Activated CD4-positive, alpha-beta memory T cell treated with anti-CD3 and anti-CD28 coated beads for 36 hours (primary cell): ENCODE data around the gene OR2L5. TPM values are rescaled to one million over a fixed set of nuclear protein-coding genes. Genes with fewer than 3 reads are reported as not detected.

Source experiments
- CTCF ChIA-PET: fragments of 350-600 bp; sonication (Branson Sonifier 250); formaldehyde crosslinking; loops from one replicate; lab custom pipeline; 2021; ENCODE audit warnings: antibody characterized with exemption, inconsistent platforms; lab: Charles Lee
- POLR2A ChIA-PET: fragments of 350-600 bp; sonication (Branson Sonifier 250); formaldehyde crosslinking; loops from one replicate; lab custom pipeline; 2021; ENCODE audit warnings: antibody characterized with exemption; lab: Charles Lee
- DNase-seq: peaks from one replicate; pipeline ENCODE4 v3.0.0-alpha.2; 2020
- H3K27ac Mint-ChIP-seq: one replicate; pipeline ENCODE4 v1.8.0; 2021; ENCODE audit warnings: mixed read lengths
- H3K27me3 Mint-ChIP-seq: one replicate; pipeline ENCODE4 v1.8.0; 2021; ENCODE audit warnings: mixed read lengths
- H3K36me3 Mint-ChIP-seq: one replicate; pipeline ENCODE4 v1.8.0; 2021; ENCODE audit warnings: mixed read lengths
- H3K4me1 Mint-ChIP-seq: one replicate; pipeline ENCODE4 v1.8.0; 2021; ENCODE audit warnings: low read depth, mixed read lengths
- H3K4me3 Mint-ChIP-seq: one replicate; pipeline ENCODE4 v1.8.0; 2021; ENCODE audit warnings: mild to moderate bottlenecking, mixed read lengths
- H3K9me3 Mint-ChIP-seq: one replicate; pipeline ENCODE4 v1.8.0; 2021; ENCODE audit warnings: mixed read lengths
- intact Hi-C: fragments of 100-400 bp; cut with micrococcal nuclease; formaldehyde crosslinking; loops from one replicate; pipeline ENCODE4 v1.15.1; 2023
- total RNA-seq, 2 experiments: library from RNA; stranded (reverse); gene quantifications; one replicate each; pipeline ENCODE4 v1.2.3, GENCODE V29; 2021

OR2L5 gene, protein sequence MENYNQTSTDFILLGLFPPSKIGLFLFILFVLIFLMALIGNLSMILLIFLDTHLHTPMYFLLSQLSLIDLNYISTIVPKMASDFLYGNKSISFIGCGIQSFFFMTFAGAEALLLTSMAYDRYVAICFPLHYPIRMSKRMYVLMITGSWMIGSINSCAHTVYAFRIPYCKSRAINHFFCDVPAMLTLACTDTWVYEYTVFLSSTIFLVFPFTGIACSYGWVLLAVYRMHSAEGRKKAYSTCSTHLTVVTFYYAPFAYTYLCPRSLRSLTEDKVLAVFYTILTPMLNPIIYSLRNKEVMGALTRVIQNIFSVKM
- not detected for total RNA-seq

DNA sequence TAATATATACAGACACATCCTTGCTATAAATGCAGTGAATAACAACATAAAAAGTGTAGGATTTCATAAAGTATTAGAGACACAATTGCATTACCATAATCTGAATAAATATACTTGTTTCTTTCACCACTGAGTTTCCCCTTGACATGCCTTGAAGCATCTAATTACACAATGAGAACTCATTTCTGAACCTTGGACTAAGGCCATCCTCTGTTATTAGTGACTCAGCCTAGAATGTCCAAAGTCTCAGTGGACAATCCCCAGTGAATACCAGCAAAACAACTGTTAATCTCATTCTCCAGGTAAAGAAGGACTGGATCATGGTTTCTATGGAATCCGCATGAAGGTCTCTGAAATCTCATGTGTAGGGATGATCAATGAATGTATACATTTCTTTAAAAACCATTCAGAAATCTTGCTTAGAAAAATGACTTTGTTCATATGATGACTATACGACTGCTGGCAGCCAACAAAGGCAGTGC, at the start of gene OR2L5:
Gene OR2L5 (plus strand): TSS at position 432 of the 482 bp plus-strand sequence. CDS start 8,288 bp downstream, outside the sequence.
- no peak for DNase-seq
- Mint-ChIP-seq H3K27me3 (no peaks in the 10 kb centered on the region), H3K9me3 (peaks cover 40% of the 10 kb centered on the region), H3K36me3 (peaks cover 7% of the 10 kb centered on the region), H3K27ac (no peak within 1 kb of the TSS), H3K4me3 (no peak within 1 kb of the TSS), H3K4me1 (no peaks in the 10 kb centered on the region)
- intact Hi-C loops = no loop called here
- CTCF ChIA-PET = no interaction called here
- POLR2A ChIA-PET = no interaction called here

DNA sequence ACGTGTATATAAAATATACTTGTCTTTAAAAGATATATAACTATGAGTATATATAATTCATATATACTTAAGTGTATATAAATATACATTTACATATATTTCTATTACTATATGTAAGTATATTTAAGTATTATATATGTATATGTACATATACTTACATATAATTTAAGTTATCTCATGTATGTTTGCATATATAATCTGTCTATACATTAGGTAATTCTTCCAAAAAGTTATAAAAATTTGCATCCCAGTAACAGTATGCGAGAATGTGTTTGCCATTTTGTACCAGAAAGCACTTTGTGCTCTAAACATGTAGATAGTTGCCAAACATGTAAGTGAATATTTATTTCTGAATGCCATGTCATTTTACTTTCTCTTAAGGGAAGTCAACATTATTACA, 48.5 kb upstream of the OR2L5 start, which contains the start of gene OR2AK2:
Gene OR2AK2 (plus strand): TSS at position 301 of the 400 bp plus-strand sequence. CDS start 144 bp downstream, outside the sequence.
- Mint-ChIP-seq H3K4me1 (peaks cover 2% of the 10 kb centered on the region), H3K9me3 (no peaks in the 10 kb centered on the region), H3K36me3 (peaks cover 5% of the 10 kb centered on the region), H3K27ac (no peak within 1 kb of the TSS), H3K4me3 (no peak within 1 kb of the TSS), H3K27me3 (no peaks in the 10 kb centered on the region)
- DNase-seq = no peak
- POLR2A ChIA-PET = no interaction called here
- CTCF ChIA-PET = no interaction called here
- intact Hi-C loops = no loop called here

DNA sequence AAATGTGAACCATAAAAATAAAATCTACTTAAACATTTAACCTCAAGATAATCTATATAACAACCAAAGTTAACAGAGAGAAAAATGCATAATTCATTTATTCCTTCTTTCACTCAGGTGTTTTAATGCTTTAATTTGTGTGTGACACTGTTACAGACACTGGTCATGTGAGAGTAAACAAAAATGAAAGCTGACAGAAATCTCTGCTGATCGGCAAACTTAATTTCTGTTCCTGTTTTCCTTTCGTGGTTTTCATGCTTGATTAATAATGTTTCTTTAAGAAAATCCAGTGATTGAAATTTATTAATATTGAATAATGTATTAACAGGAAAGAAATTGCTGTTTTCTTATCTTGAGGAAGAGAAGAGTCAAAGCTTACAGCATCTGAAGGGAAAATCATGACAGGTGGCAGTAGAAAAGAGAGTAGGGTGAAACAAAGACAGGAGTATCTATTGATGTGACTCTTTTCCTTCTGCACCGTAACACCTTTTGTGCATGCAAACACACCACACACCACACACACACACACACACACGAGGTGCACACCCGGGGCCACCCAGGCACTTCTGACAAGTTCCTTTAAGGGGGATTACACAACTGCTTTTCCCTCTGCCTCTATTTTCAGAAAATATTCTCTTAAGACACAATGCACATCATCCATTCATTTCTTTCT, 46.8 kb upstream of the OR2L5 start:
- H3K27me3 Mint-ChIP-seq = no peaks in the 10 kb centered on the region
- POLR2A ChIA-PET = no interaction called here
- intact Hi-C loops = no loop called here
- no peak overlapping the region for H3K27ac Mint-ChIP-seq
- no peak for DNase-seq
- CTCF ChIA-PET = no interaction called here
- H3K4me1 Mint-ChIP-seq = peaks cover 2% of the 10 kb centered on the region
- H3K4me3 Mint-ChIP-seq = no peak overlapping the region
- H3K9me3 Mint-ChIP-seq = no peaks in the 10 kb centered on the region
- H3K36me3 Mint-ChIP-seq = peaks cover 5% of the 10 kb centered on the region

DNA sequence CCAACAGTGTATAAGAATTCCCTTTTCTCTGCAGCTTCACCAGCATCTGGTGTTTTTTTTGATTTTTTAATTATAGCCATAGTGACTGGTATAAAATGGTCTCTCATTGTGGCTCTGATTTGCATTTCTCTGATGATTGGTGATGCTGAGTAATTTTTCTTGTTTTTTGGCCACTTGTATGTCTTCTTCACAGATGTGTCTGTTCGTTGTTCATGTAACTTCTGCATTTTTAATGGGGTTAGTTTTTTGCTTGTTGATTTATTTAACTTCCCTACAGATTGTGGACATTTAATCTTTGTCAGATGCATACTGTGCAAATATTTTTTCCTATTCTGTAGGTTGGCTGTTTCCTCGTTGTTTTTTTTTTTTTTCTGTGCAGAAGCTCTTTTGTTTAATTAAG, 20.5 kb upstream of the OR2L5 start:
- Mint-ChIP-seq H3K27me3 (no peaks in the 10 kb centered on the region), H3K27ac (no peak overlapping the region), H3K4me3 (no peak overlapping the region), H3K36me3 (peaks cover 3% of the 10 kb centered on the region), H3K4me1 (no peaks in the 10 kb centered on the region), H3K9me3 (peaks cover 3% of the 10 kb centered on the region)
- intact Hi-C loops = no loop called here
- ChIA-PET POLR2A (no interaction called here), CTCF (no interaction called here)
- no peak for DNase-seq

DNA sequence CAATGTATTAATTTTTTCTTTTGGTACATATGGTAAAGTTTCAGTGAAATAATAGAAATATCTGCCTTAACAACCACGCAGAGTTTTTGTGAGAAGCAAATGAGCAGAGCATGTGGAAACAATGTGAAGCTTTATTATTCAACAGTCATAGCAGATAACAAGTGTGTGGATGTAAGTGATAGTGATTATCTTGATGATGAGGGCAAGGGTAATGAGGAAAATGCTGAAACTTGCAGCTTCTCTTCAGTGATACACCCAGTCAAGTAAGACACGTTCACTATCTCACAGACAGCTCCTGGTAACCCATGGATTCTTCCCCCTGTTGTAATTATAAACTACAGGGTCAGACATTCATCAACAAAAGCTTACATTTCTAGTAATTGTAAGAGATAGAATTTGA, 14.6 kb upstream of the OR2L5 start:
- Mint-ChIP-seq H3K9me3 (no peaks in the 10 kb centered on the region), H3K27me3 (no peaks in the 10 kb centered on the region), H3K4me1 (peaks cover 6% of the 10 kb centered on the region), H3K4me3 (no peak overlapping the region), H3K36me3 (peaks cover 2% of the 10 kb centered on the region), H3K27ac (no peak overlapping the region)
- intact Hi-C loops = no loop called here
- ChIA-PET CTCF (no interaction called here), POLR2A (no interaction called here)
- DNase-seq = no peak

DNA sequence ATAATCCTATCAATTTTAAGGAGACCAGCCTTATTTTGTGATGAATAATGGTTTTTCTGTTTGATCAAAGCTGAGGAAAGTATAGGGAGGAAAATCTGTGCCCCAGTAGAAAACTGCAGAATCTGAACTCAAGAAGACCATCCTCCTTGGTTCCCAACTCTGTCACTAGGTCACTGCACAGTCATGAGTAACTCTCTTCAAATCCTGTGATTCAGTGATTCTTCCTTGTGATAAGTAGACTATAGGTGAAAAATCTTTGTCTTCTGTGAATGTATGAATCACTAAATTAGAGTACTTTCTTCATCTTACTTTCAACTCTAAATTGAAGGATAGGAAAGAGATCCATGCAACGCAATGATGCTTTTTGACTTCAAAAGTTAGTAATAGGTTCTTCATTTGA, 13.3 kb upstream of the OR2L5 start:
- intact Hi-C loops = no loop called here
- H3K27ac Mint-ChIP-seq = no peak overlapping the region
- no peak for DNase-seq
- ChIA-PET POLR2A (no interaction called here), CTCF (no interaction called here)
- no peak overlapping the region for H3K4me3 Mint-ChIP-seq
- no peaks in the 10 kb centered on the region for H3K27me3 Mint-ChIP-seq
- no peaks in the 10 kb centered on the region for H3K9me3 Mint-ChIP-seq
- H3K4me1 Mint-ChIP-seq = peaks cover 6% of the 10 kb centered on the region
- H3K36me3 Mint-ChIP-seq = peaks cover 2% of the 10 kb centered on the region

DNA sequence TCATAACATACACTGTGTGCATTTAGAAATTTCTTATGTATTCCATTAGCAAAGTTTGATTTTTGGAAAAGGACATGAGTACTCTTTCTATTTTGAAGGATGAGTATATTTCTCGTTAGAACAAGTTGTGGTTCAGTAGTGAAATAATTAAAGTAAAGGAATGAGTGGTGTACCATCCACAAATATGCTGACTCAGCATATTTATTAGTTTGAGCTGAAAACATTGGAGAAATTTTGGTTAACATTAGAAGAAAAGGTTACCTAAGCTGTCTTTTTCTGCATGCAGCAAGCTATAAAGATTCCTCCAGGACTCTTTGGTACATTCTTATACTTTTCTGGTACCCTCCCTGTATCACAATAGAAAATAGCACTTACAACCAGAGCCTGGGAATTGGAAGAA, 5.7 kb upstream of the OR2L5 start:
- no peak overlapping the region for H3K4me3 Mint-ChIP-seq
- H3K9me3 Mint-ChIP-seq = peaks cover 50% of the 10 kb centered on the region
- no peak for DNase-seq
- no peaks in the 10 kb centered on the region for H3K27me3 Mint-ChIP-seq
- intact Hi-C loops = no loop called here
- H3K4me1 Mint-ChIP-seq = no peaks in the 10 kb centered on the region
- H3K27ac Mint-ChIP-seq = no peak overlapping the region
- ChIA-PET POLR2A (no interaction called here), CTCF (no interaction called here)
- H3K36me3 Mint-ChIP-seq = peaks cover 9% of the 10 kb centered on the region

DNA sequence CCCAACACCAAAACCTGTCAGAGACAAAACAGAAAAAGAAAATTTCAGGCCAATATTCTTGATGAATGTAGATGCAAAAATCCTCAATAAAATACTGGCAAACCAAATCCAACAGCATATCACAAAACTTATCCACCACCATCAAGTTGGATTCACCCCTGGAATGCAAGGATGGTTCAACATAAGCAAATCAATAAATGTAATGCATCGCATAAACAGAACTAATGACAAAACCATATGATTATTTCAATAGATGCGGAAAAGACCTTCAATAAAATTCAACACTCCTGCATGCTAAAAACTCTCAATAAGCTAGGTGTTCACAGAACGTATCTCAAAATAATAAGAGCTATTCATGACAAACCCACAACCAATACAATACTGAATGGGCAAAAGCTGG, 3.8 kb upstream of the OR2L5 start:
- no peak for DNase-seq
- no peaks in the 10 kb centered on the region for H3K27me3 Mint-ChIP-seq
- H3K9me3 Mint-ChIP-seq = peaks cover 50% of the 10 kb centered on the region
- peaks cover 7% of the 10 kb centered on the region for H3K36me3 Mint-ChIP-seq
- no peak overlapping the region for H3K4me3 Mint-ChIP-seq
- ChIA-PET CTCF (no interaction called here), POLR2A (no interaction called here)
- H3K27ac Mint-ChIP-seq = no peak overlapping the region
- H3K4me1 Mint-ChIP-seq = no peaks in the 10 kb centered on the region
- intact Hi-C loops = no loop called here

DNA sequence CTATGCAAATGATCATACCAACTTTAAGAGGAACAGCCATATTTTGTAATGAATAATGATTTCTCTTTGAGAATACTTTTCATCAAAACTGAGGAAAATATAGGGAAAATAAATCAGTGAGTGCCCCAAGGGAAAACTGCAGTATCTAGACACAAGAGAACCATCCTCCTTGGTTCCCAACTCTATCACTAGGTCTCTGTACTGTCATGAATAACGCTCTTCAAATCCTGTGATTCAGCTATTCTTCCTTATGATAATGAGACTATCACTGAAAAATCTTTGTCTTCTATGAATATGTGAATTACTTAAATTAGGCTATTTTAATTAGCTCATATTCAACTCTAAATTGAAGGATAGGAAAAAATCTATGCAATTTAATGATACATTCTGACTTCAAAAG, 2.3 kb downstream of the OR2L5 start:
- Mint-ChIP-seq H3K27me3 (no peaks in the 10 kb centered on the region), H3K4me1 (no peaks in the 10 kb centered on the region), H3K9me3 (peaks cover 17% of the 10 kb centered on the region), H3K27ac (no peak overlapping the region), H3K36me3 (no peaks in the 10 kb centered on the region), H3K4me3 (no peak overlapping the region)
- CTCF ChIA-PET = no interaction called here
- intact Hi-C loops = no loop called here
- no peak for DNase-seq
- POLR2A ChIA-PET = no interaction called here

DNA sequence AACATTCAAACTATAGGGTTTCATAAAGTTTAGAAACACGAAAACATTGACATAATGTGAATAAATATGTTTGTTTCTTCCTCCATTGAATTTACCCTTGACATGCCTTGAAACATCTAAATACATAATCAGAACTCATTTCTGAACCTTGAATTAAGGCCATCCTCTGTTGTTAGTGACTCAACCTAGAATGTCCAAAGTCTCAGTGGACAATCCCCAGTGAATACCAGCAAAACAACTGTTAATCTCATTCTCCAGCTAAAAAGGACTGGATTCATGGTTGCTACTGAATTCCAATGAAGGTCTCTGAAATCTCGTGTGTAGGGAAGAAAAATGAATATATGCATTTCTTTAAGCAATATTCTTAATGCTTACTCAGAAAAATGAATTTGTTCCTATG, 16.3 kb downstream of the OR2L5 start, which contains the start of gene OR2L2:
Gene OR2L2 (plus strand): TSS at position 301 of the 400 bp plus-strand sequence. CDS start 8,198 bp downstream, outside the sequence.
- intact Hi-C loops = no loop called here
- Mint-ChIP-seq H3K4me3 (no peak within 1 kb of the TSS), H3K4me1 (no peaks in the 10 kb centered on the region), H3K27ac (no peak within 1 kb of the TSS), H3K36me3 (peaks cover 7% of the 10 kb centered on the region), H3K27me3 (no peaks in the 10 kb centered on the region), H3K9me3 (peaks cover 34% of the 10 kb centered on the region)
- CTCF ChIA-PET = no interaction called here
- POLR2A ChIA-PET = no interaction called here
- DNase-seq = no peak

DNA sequence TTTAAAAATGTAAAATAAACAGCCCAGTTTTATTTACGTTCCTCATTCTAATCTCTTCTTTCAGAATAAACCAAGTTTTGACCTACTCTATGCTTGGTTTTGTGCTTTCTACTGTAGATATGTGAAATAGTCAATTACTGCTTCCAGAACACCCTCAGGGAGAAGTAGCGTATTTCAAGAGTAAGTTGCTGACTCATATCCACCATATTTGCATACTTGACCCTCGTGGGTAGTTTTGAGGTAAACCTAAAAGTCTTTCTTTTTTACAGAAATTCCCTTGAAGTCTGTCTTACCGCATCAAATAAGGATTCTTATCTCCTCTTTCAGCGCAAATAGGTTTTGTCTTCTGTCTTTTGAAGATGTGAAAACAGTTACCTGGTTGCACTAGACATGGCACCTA, 31.7 kb downstream of the OR2L5 start:
- H3K27me3 Mint-ChIP-seq = no peaks in the 10 kb centered on the region
- peaks cover 38% of the 10 kb centered on the region for H3K9me3 Mint-ChIP-seq
- POLR2A ChIA-PET = no interaction called here
- H3K4me3 Mint-ChIP-seq = no peak overlapping the region
- intact Hi-C loops = no loop called here
- peaks cover 3% of the 10 kb centered on the region for H3K36me3 Mint-ChIP-seq
- no peaks in the 10 kb centered on the region for H3K4me1 Mint-ChIP-seq
- CTCF ChIA-PET = no interaction called here
- no peak overlapping the region for H3K27ac Mint-ChIP-seq
- no peak for DNase-seq

DNA sequence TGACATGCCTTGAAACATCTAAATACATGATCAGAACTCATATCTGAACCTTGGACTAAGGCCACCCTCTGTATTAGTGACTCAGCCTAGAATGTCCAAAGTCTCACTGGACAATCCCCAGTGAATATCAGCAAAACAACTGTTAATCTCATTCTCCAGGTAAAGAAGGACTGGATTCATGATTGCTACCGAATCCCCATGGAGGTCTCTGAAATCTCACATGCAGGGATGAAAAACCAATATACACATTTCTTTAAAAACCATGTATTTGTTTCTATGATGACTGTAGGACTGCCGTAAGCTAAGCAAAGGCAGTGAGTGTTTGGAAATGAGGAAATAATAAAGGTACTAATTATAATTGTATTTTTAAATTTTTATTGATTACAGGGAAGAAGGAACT, 33.1 kb downstream of the OR2L5 start, which contains the start of gene OR2L3:
Gene OR2L3 (plus strand): TSS at position 301 of the 400 bp plus-strand sequence. CDS start 13,846 bp downstream, outside the sequence.
- intact Hi-C loops = no loop called here

More for the DNA sequence above, 33.1 kb downstream of the OR2L5 start, which contains the start of gene OR2L3:
- CTCF ChIA-PET = no interaction called here
- DNase-seq = no peak
- peaks cover 3% of the 10 kb centered on the region for H3K36me3 Mint-ChIP-seq
- H3K4me1 Mint-ChIP-seq = no peaks in the 10 kb centered on the region
- POLR2A ChIA-PET = no interaction called here
- H3K9me3 Mint-ChIP-seq = peaks cover 31% of the 10 kb centered on the region
- no peak within 1 kb of the TSS for H3K4me3 Mint-ChIP-seq
- H3K27me3 Mint-ChIP-seq = no peaks in the 10 kb centered on the region
- no peak within 1 kb of the TSS for H3K27ac Mint-ChIP-seq
